Endothelial cell of umbilical vein (primary cell): Measurements from ENCODE around the gene TAS2R13. TPM values are rescaled to one million over a fixed set of nuclear protein-coding genes. Genes with fewer than 3 reads are reported as not detected.

ENCODE experiments used
- BruUV-seq: library from RNA; stranded (reverse); fragments of 400-500 nt; replicated peaks from 2 replicates; lab custom pipeline; 2021; lab: Mats Ljungman, UMichigan
- CTCF ChIA-PET: fragments of 300-600, 350-600 bp; sonication (Branson Sonifier 250); formaldehyde crosslinking; loops from one replicate; lab custom pipeline; 2021; ENCODE audit warnings: antibody characterized with exemption, inconsistent platforms; lab: Charles Lee
- POLR2A ChIA-PET: fragments of 300-600, 350-600 bp; sonication (Branson Sonifier 250); formaldehyde crosslinking; loops from one replicate; lab custom pipeline; 2021; ENCODE audit warnings: antibody characterized with exemption, inconsistent platforms; lab: Charles Lee
- DNase-seq: peaks from one replicate; pipeline ENCODE4 v3.0.0-alpha.2; 2011; ENCODE audit warnings: low read depth, low spot score
- FAIRE-seq: peaks from 2 replicates; lab custom pipeline; 2011; peaks lifted over from hg19 to GRCh38; lab: Jason Lieb, UNC
- H2AFZ ChIP-seq: 2 replicates; pipeline ENCODE4 v1.6.0; 2012; ENCODE audit warnings: low read depth, low read length, control low read depth, inconsistent platforms
- H3K27ac ChIP-seq: 2 replicates; pipeline ENCODE4 v1.5.1; 2011; ENCODE audit warnings: low read depth, mild to moderate bottlenecking, control low read depth, low read length, moderate library complexity; ENCODE audit not compliant: insufficient read depth
- H3K27me3 ChIP-seq, 2 experiments: 2 replicates each; pipeline versions ENCODE4 v1.6.0 to v1.6.1; 2011; ENCODE audit warnings: low read length in 2 of 2, mixed read lengths in 1 of 2; ENCODE audit not compliant: control insufficient read depth in 2 of 2, insufficient read depth in 2 of 2
- H3K36me3 ChIP-seq, 2 experiments: 2 replicates in 1 of 2; 3 replicates in 1 of 2; pipeline ENCODE4 v1.5.1; 2011; ENCODE audit warnings: low read length in 2 of 2, mild to moderate bottlenecking in 1 of 2, moderate library complexity in 1 of 2; ENCODE audit not compliant: control insufficient read depth in 2 of 2, insufficient read depth in 2 of 2; ENCODE audit errors: extremely low read depth in 1 of 2
- H3K4me1 ChIP-seq: 3 replicates; pipeline ENCODE4 v1.5.1; 2011; ENCODE audit warnings: mild to moderate bottlenecking, low read length; ENCODE audit not compliant: control insufficient read depth, insufficient read depth; ENCODE audit errors: extremely low read depth
- H3K4me2 ChIP-seq: 2 replicates; pipeline ENCODE4 v1.6.1; 2011; ENCODE audit warnings: low read length, control low read depth, mixed read lengths; ENCODE audit not compliant: insufficient read depth
- H3K4me3 ChIP-seq, 3 experiments: fragments of 200-600 bp in 1 of 3; sonication (generic), shearing (Covaris generic) in 1 of 3; replicated peaks in 1 of 3; 2 replicates each; pipeline ENCODE4 v1.5.1; 2011 to 2016; ENCODE audit warnings: control low read depth in 3 of 3, low read length in 3 of 3, mild to moderate bottlenecking in 2 of 3, inconsistent platforms in 1 of 3, low read depth in 1 of 3, moderate library complexity in 1 of 3; ENCODE audit not compliant: insufficient read depth in 1 of 3
- H3K79me2 ChIP-seq: 2 replicates; pipeline ENCODE4 v1.6.0; 2012; ENCODE audit warnings: low read length, inconsistent platforms; ENCODE audit not compliant: control insufficient read depth, insufficient read depth
- H3K9ac ChIP-seq: replicated peaks from 2 replicates; pipeline ENCODE3; 2011; ENCODE audit warnings: low read length, control low read depth; ENCODE audit not compliant: insufficient read depth; ENCODE audit errors: extremely low read depth
- H3K9me1 ChIP-seq: replicated peaks from 3 replicates; pipeline ENCODE4 v1.6.0; 2011; ENCODE audit warnings: mild to moderate bottlenecking, low read length; ENCODE audit not compliant: control insufficient read depth, insufficient read depth; ENCODE audit errors: extremely low read depth
- H3K9me3 ChIP-seq: replicated peaks from 2 replicates; pipeline ENCODE4 v1.5.1; 2012; ENCODE audit warnings: low read length, inconsistent platforms; ENCODE audit not compliant: control insufficient read depth, insufficient read depth
- H4K20me1 ChIP-seq: replicated peaks from 2 replicates; pipeline ENCODE3; 2011; ENCODE audit warnings: mild to moderate bottlenecking, low read length; ENCODE audit not compliant: control insufficient read depth, insufficient read depth; ENCODE audit errors: extremely low read depth
- CTCF ChIP-seq, 2 donors: IDR thresholded peaks; 1 replicate in 1 of 2; 2 replicates in 1 of 2; pipeline ENCODE4 v1.5.1; 2011; ENCODE audit warnings: low read length in 2 of 2, mild to moderate bottlenecking in 2 of 2, moderate library complexity in 2 of 2, control low read depth in 1 of 2, inconsistent platforms in 1 of 2, low read depth in 1 of 2; ENCODE audit not compliant: insufficient read depth in 1 of 2; ENCODE audit errors: extremely low read depth in 1 of 2
- EZH2 ChIP-seq: IDR thresholded peaks from 2 replicates; pipeline ENCODE4 v1.6.1; 2012; ENCODE audit warnings: borderline replicate concordance, low read depth, mild to moderate bottlenecking, moderate library complexity, low read length, inconsistent platforms; ENCODE audit not compliant: severe bottlenecking
- FOS ChIP-seq: IDR thresholded peaks from 2 replicates; pipeline ENCODE4 v1.6.1; 2011; ENCODE audit warnings: mild to moderate bottlenecking, low read length, moderate library complexity, borderline replicate concordance; ENCODE audit not compliant: insufficient read depth
- GATA2 ChIP-seq: IDR thresholded peaks from 2 replicates; pipeline ENCODE4 v1.7.0; 2011; ENCODE audit warnings: low read depth, mild to moderate bottlenecking, moderate library complexity, mixed read lengths, low read length; ENCODE audit not compliant: insufficient read length, insufficient read depth
- JUN ChIP-seq: IDR thresholded peaks from 2 replicates; pipeline ENCODE4 v1.6.1; 2011; ENCODE audit warnings: borderline replicate concordance, low read depth; ENCODE audit not compliant: insufficient read length, insufficient read depth
- MAX ChIP-seq: IDR thresholded peaks from 2 replicates; pipeline ENCODE4 v1.6.1; 2011; ENCODE audit not compliant: insufficient read depth, insufficient read length
- MYC ChIP-seq: IDR thresholded peaks from one replicate; pipeline ENCODE4 v1.6.1; 2011; ENCODE audit warnings: mild to moderate bottlenecking, low read depth, low read length
- POLR2A ChIP-seq: IDR thresholded peaks from 2 replicates; pipeline ENCODE4 v1.6.1; 2012; ENCODE audit warnings: low read depth, mild to moderate bottlenecking, control low read depth, low read length
- POLR2AphosphoS5 ChIP-seq: IDR thresholded peaks from 2 replicates; pipeline ENCODE4 v1.6.1; 2012; ENCODE audit warnings: low read depth, mild to moderate bottlenecking, control low read depth, low read length, moderate library complexity; ENCODE audit not compliant: insufficient read depth
- dilution Hi-C: fragments of 300-500 bp; cut with MboI; formaldehyde crosslinking; loops from one replicate; pipeline ENCODE4 v1.15.0; 2019; ENCODE audit warnings: low sequenced_read_pairs; ENCODE audit not compliant: extremely low pct_ligation_motif_present
- intact Hi-C: fragments of 100-400 bp; cut with micrococcal nuclease; formaldehyde crosslinking; loops from one replicate; pipeline ENCODE4 v1.10.0; 2022
- polyA plus RNA-seq, 4 experiments: library from polyadenylated mRNA; depleted of rRNA in 3 of 4; stranded (reverse) in 3 of 4; unstranded in 1 of 4; fragments of >200 nt; gene quantifications; 2 replicates each; pipeline versions ENCODE4 v1.2.1 to v1.2.3, GENCODE V29; 2011 to 2012; ENCODE audit warnings: missing spikeins in 1 of 4
- total RNA-seq: library from RNA; stranded (reverse); gene quantifications from 2 replicates; pipeline ENCODE4 v1.2.3, GENCODE V29; 2021

Gene TAS2R13
- total and polyA plus RNA-seq, 2 donors (not counting 3 experiments of a cell fraction or from before 2014, with no cell fraction given): 0.04 to 1.7 TPM

- H3K27ac ChIP-seq: no peak overlapping the region
- no peaks in the 10 kb centered on the region for H3K9me1 ChIP-seq
- FAIRE-seq (no peak), DNase-seq (no peak)
- no peak overlapping the region for H3K9ac ChIP-seq
- H2AFZ ChIP-seq: no peak overlapping the region
- H3K9me3 ChIP-seq: no peaks in the 10 kb centered on the region
- ChIA-PET POLR2A (no interaction called here), CTCF (no interaction called here)
- H3K36me3 ChIP-seq: no peaks in the 10 kb centered on the region
- dilution Hi-C loops (no loop called here), intact Hi-C loops (no loop called here)
- H3K79me2 ChIP-seq: no peaks in the 10 kb centered on the region
- no peak for TF ChIP-seq GATA2
- TF ChIP-seq EZH2: no peak
- TF ChIP-seq JUN: no peak
- no peak for TF ChIP-seq MAX
- TF ChIP-seq FOS: no peak
- TF ChIP-seq POLR2AphosphoS5: no peak
- no peak for TF ChIP-seq MYC
- no peak for TF ChIP-seq POLR2A
- TF ChIP-seq CTCF (IDR thresholded peaks at IDR 0.05; ENCODE audit: extremely low read depth in 1 of 2, insufficient read depth in 1 of 2, low read depth in 1 of 2, low read length in 2 of 2): no peak
- no peaks in the 10 kb centered on the region for H3K4me1 ChIP-seq
- H4K20me1 ChIP-seq: no peaks in the 10 kb centered on the region
- no TSS peak for BruUV-seq
- H3K4me3 ChIP-seq: no peak overlapping the region
- no peak overlapping the region for H3K4me2 ChIP-seq
- no peaks in the 10 kb centered on the region for H3K27me3 ChIP-seq
Measured at GRCh38 chr12:10889226-10889625, 20.1 kb downstream of the TAS2R13 start.
